Parathyroid adenoma (tissue), 2 donors: ENCODE results near the gene GEN1.

Experiments used
- H2AFZ ChIP-seq: fragments of 300-600 bp; sonication (generic); one replicate; pipeline ENCODE4 v1.7.0; 2017; ENCODE audit warnings: antibody characterized with exemption, mild to moderate bottlenecking
- H3K27ac ChIP-seq: fragments of 300-600 bp; sonication (generic); one replicate; pipeline ENCODE4 v1.7.0; 2017
- H3K27me3 ChIP-seq: fragments of 300-600 bp; sonication (generic); one replicate; pipeline ENCODE4 v1.7.0; 2017; ENCODE audit warnings: low read length; ENCODE audit not compliant: control insufficient read depth, insufficient read depth
- H3K36me3 ChIP-seq: fragments of 300-600 bp; sonication (generic); one replicate; pipeline ENCODE4 v1.7.0; 2017; ENCODE audit warnings: low read length; ENCODE audit not compliant: control insufficient read depth, insufficient read depth
- H3K4me1 ChIP-seq: fragments of 300-600 bp; sonication (generic); one replicate; pipeline ENCODE4 v1.7.0; 2017; ENCODE audit warnings: control low read depth
- H3K4me2 ChIP-seq: fragments of 300-600 bp; sonication (generic); one replicate; pipeline ENCODE4 v1.7.0; 2017; ENCODE audit warnings: low read length
- H3K4me3 ChIP-seq: fragments of 300-600 bp; sonication (generic); one replicate; pipeline ENCODE4 v1.7.0; 2017; ENCODE audit warnings: low read depth, low read length
- H3K79me2 ChIP-seq: fragments of 300-600 bp; sonication (generic); one replicate; pipeline ENCODE4 v1.7.0; 2017; ENCODE audit warnings: control low read depth
- H3K9ac ChIP-seq: fragments of 300-600 bp; sonication (generic); one replicate; pipeline ENCODE4 v1.7.0; 2017; ENCODE audit warnings: mild to moderate bottlenecking
- H3K9me3 ChIP-seq: fragments of 300-600 bp; sonication (generic); one replicate; pipeline ENCODE4 v1.7.0; 2017; ENCODE audit warnings: low read length; ENCODE audit not compliant: control insufficient read depth
- CTCF ChIP-seq: fragments of 300-600 bp; sonication (generic); IDR thresholded peaks from one replicate; pipeline ENCODE4 v1.7.0; 2017; ENCODE audit warnings: antibody characterized with exemption, mild to moderate bottlenecking
- donor health status: primary hyperparathyroidism.

The GEN1 gene

DNA sequence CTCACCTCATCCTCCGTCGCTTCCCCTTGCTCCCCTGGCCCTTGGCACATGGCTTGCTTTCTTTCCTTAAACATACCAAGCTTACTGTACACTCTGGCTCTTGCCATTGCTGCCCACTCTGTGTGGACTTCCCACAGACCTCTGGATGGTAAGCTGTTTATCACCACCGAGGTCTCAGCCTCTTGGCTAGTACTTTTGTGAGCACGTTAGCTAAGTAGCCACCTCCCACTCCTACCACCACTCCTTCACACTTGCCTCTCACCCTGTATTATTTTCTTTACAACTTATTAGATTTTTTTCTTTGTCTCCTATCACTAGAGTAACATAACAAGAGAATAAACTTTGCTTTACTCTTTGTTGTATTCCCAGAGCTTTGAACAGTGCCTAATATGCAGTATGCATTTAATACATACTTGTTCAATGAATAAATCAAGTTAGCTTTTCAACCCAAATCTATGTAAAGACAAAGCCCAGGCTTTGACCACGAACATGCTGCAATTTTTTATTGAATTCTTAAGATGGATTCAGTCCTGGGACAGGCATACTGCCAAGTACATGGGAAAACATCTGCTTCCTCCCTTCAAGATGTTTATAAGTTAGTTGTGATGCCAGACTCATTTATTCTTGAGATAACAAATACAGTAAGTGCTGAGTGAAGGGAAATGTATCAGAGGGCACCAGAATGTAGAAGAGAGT is 37.3 kb downstream of the GEN1 start:
- H3K4me2 ChIP-seq: no peak overlapping the region
- H3K27ac ChIP-seq: no peak overlapping the region

GRCh38 chr2:17791817-17792130 is 37.8 kb downstream of the GEN1 start:
- Histone ChIP-seq H3K9ac (no peak overlapping the region), H3K27ac (no peak overlapping the region), H3K79me2 (no peaks in the 10 kb centered on the region), H3K27me3 (no peaks in the 10 kb centered on the region), H3K4me2 (no peak overlapping the region), H3K9me3 (no peaks in the 10 kb centered on the region), H3K36me3 (no peaks in the 10 kb centered on the region), H3K4me1 (no peaks in the 10 kb centered on the region), H3K4me3 (no peak overlapping the region), H2AFZ (no peak overlapping the region)
- no peak for TF ChIP-seq CTCF

More for the DNA sequence above, 37.3 kb downstream of the GEN1 start:
- Histone ChIP-seq H3K9ac (no peak overlapping the region), H3K79me2 (no peaks in the 10 kb centered on the region), H2AFZ (no peak overlapping the region), H3K4me3 (no peak overlapping the region), H3K27me3 (no peaks in the 10 kb centered on the region), H3K9me3 (no peaks in the 10 kb centered on the region), H3K36me3 (no peaks in the 10 kb centered on the region), H3K4me1 (no peaks in the 10 kb centered on the region)
- no peak for TF ChIP-seq CTCF

DNA sequence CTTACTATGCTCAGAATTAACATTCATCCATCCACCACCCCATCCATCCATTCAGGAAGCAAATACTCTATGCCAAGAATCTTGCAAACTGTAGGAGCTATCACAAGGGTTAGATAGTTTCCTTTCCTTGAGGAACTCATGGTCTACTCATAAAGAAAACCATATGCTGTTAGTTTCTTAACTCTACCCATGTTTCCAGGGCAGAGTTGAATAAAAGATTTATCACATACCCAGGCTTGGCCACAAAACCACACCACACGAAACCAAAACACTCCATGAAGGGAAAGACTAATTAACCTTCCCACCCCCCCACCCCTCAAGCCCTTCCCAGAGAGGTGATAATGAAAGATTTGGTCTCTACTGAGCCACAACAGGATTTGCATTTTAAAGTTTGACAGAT is 38.6 kb downstream of the GEN1 start:
- Histone ChIP-seq H2AFZ (no peak overlapping the region), H3K4me2 (no peak overlapping the region), H3K4me1 (no peaks in the 10 kb centered on the region), H3K27ac (no peak overlapping the region), H3K79me2 (no peaks in the 10 kb centered on the region), H3K9ac (no peak overlapping the region), H3K4me3 (no peak overlapping the region), H3K36me3 (no peaks in the 10 kb centered on the region), H3K9me3 (no peaks in the 10 kb centered on the region), H3K27me3 (no peaks in the 10 kb centered on the region)
- no peak for TF ChIP-seq CTCF

GRCh38 chr2:17793296-17793695 is 39.4 kb downstream of the GEN1 start:
- Histone ChIP-seq H3K27ac (no peak overlapping the region), H2AFZ (no peak overlapping the region), H3K36me3 (no peaks in the 10 kb centered on the region), H3K27me3 (no peaks in the 10 kb centered on the region), H3K4me3 (no peak overlapping the region), H3K9ac (no peak overlapping the region), H3K4me2 (no peak overlapping the region), H3K79me2 (no peaks in the 10 kb centered on the region), H3K4me1 (no peaks in the 10 kb centered on the region), H3K9me3 (no peaks in the 10 kb centered on the region)
- TF ChIP-seq CTCF: no peak

GRCh38 chr2:17793803-17794354 is 39.9 kb downstream of the GEN1 start:
- no peaks in the 10 kb centered on the region for H3K4me1 ChIP-seq

More at GRCh38 chr2:17793803-17794354, 39.9 kb downstream of the GEN1 start:
- Histone ChIP-seq H3K4me3 (no peak overlapping the region), H3K4me2 (no peak overlapping the region), H2AFZ (no peak overlapping the region), H3K9ac (no peak overlapping the region), H3K79me2 (no peaks in the 10 kb centered on the region), H3K9me3 (no peaks in the 10 kb centered on the region), H3K27me3 (no peaks in the 10 kb centered on the region), H3K36me3 (no peaks in the 10 kb centered on the region), H3K27ac (no peak overlapping the region)
- no peak for TF ChIP-seq CTCF
